Measurements from ENCODE around the gene WDFY4. TPM values are rescaled to one million over a fixed set of nuclear protein-coding genes. Genes with fewer than 3 reads are reported as not detected.

The WDFY4 gene
- total RNA-seq, result 1 to 10 TPM; 2.3 to 7.0 (median 5.8) TPM

- Histone ChIP-seq H3K4me1 (no peaks in the 10 kb centered on the region), H3K27me3 (no peaks in the 10 kb centered on the region), H3K27ac (peak within 1 kb of the TSS in 1 of 2 donors; percentile 19), H3K36me3 (no peaks in the 10 kb centered on the region), H3K9me3 (no peaks in the 10 kb centered on the region), H3K4me3 (peak within 1 kb of the TSS; percentile 10 to 22 (median 21))
- TF ChIP-seq POLR2A (IDR thresholded peaks at IDR 0.05), result no peak
- TF ChIP-seq CTCF (IDR thresholded peaks at IDR 0.05), result no peak
- no peak for TF ChIP-seq POLR2AphosphoS5 (IDR thresholded peaks at IDR 0.05)
- no peak for DNase-seq (ENCODE audit: low spot score in 2 of 2)
- intact Hi-C loops (cut with DNase I; ENCODE audit: low total_unique reads), result loop anchor here (5.0 kb wide), 1 partner anchor 307 kb away; no protein-coding TSS in a partner anchor
Measured at GRCh38 chr10:48684792-48685623, at the start of gene WDFY4. WDFY4 (plus strand) TSS chr10:48684873; CDS start chr10:48709733, 24,860 bp downstream.

- no peak for DNase-seq (ENCODE audit: low spot score in 2 of 2)
- Histone ChIP-seq H3K27ac (no peak overlapping the region), H3K36me3 (no peaks in the 10 kb centered on the region), H3K27me3 (no peaks in the 10 kb centered on the region), H3K9me3 (no peaks in the 10 kb centered on the region), H3K4me1 (no peaks in the 10 kb centered on the region), H3K4me3 (no peak overlapping the region)
- intact Hi-C loops (cut with DNase I; ENCODE audit: low total_unique reads), result no loop called here
- TF ChIP-seq POLR2A (IDR thresholded peaks at IDR 0.05) (no peak), POLR2AphosphoS5 (IDR thresholded peaks at IDR 0.05) (no peak), CTCF (IDR thresholded peaks at IDR 0.05) (no peak)
Measured at GRCh38 chr10:48634984-48635557, 49.6 kb upstream of the WDFY4 start.

GRCh38 chr10:48636231-48636630, 48.4 kb upstream of the WDFY4 start:
- Histone ChIP-seq H3K4me3 (no peak overlapping the region), H3K36me3 (no peaks in the 10 kb centered on the region), H3K27me3 (no peaks in the 10 kb centered on the region), H3K4me1 (no peaks in the 10 kb centered on the region), H3K27ac (no peak overlapping the region), H3K9me3 (peaks cover 0 to 10% of the 10 kb centered on the region in 2 donors)
- no peak for TF ChIP-seq POLR2AphosphoS5 (IDR thresholded peaks at IDR 0.05)
- TF ChIP-seq POLR2A (IDR thresholded peaks at IDR 0.05), result no peak
- TF ChIP-seq CTCF (IDR thresholded peaks at IDR 0.05), result no peak
- no peak for DNase-seq (ENCODE audit: low spot score in 2 of 2)
- intact Hi-C loops (cut with DNase I; ENCODE audit: low total_unique reads), result no loop called here

- no peak overlapping the region for H3K27ac ChIP-seq
- TF ChIP-seq POLR2AphosphoS5 (IDR thresholded peaks at IDR 0.05) (no peak), CTCF (IDR thresholded peaks at IDR 0.05) (no peak), POLR2A (IDR thresholded peaks at IDR 0.05) (no peak)
- H3K27me3 ChIP-seq, result no peaks in the 10 kb centered on the region
- no peaks in the 10 kb centered on the region for H3K4me1 ChIP-seq
- intact Hi-C loops (cut with DNase I; ENCODE audit: low total_unique reads), result no loop called here
- H3K4me3 ChIP-seq, result no peak overlapping the region
- H3K36me3 ChIP-seq, result no peaks in the 10 kb centered on the region
- DNase-seq (ENCODE audit: low spot score in 2 of 2), result no peak
- H3K9me3 ChIP-seq, result peaks cover 0 to 12% of the 10 kb centered on the region in 2 donors
Measured at GRCh38 chr10:48636901-48637300, 47.8 kb upstream of the WDFY4 start.

GRCh38 chr10:48638158-48638557, 46.5 kb upstream of the WDFY4 start:
- Histone ChIP-seq H3K36me3 (no peaks in the 10 kb centered on the region), H3K4me1 (no peaks in the 10 kb centered on the region), H3K27ac (no peak overlapping the region), H3K9me3 (peaks cover 0 to 12% of the 10 kb centered on the region in 2 donors), H3K4me3 (no peak overlapping the region), H3K27me3 (no peaks in the 10 kb centered on the region)
- intact Hi-C loops (cut with DNase I; ENCODE audit: low total_unique reads), result no loop called here
- TF ChIP-seq CTCF (IDR thresholded peaks at IDR 0.05) (no peak), POLR2AphosphoS5 (IDR thresholded peaks at IDR 0.05) (no peak), POLR2A (IDR thresholded peaks at IDR 0.05) (no peak)
- no peak for DNase-seq (ENCODE audit: low spot score in 2 of 2)

Measured in breast epithelium (tissue), 4 donors.